Measurements from ENCODE around the gene TCF15.
A peak's percentile ranks its signal among the peaks of the same experiment; 100 is the strongest.

TCF15 gene

GRCh38 chr20:611047-611842 lies 1.1 kb upstream of the TCF15 start:
- DNase-seq (ENCODE audit: low read depth): no peak

- DNase-seq (ENCODE audit: low read depth): no peak
Observed at GRCh38 chr20:609371-609964, 641 bp downstream of the TCF15 start.

DNA sequence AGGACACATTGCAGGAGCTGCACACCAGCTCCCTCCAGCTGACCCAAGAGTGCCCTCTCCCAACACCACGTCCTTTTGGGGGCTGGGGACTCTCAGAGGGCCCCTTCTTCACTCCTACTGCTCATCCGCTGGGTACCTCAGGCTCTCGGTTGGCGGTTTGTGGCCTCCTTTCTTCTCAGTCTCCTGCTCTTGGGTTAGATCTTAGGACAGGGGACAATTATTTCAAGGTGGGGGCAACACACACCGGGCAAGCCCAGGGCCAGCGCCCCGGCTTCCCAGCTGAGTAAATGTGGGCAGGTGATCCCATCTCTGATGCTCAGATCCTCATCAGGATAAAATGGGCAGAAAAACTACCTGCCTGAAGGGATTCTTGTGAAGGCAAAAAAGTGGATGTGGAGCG lies 1.1 kb downstream of the TCF15 start:
- no peak for DNase-seq (ENCODE audit: low read depth)

DNA sequence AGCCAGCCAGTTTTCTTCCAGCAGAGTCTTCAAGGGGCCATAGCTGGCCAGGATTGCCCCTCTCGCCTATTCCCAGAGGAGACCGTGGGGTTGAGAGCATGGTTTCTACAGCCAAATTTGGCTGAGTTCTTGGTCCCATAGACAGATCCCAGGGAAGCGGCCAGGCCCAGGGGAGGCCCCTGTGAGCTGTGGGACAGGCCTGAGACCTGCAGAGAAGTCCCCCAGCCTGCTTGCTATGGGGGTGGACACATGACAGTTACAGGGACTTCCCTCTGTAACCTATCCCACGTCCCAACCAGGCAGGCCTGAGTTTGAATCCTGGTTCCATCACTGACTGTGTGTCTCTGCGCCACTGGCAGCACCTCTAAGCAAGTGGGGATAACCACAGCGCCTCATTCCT lies 2.6 kb downstream of the TCF15 start:
- no peak for DNase-seq (ENCODE audit: low read depth)

DNA sequence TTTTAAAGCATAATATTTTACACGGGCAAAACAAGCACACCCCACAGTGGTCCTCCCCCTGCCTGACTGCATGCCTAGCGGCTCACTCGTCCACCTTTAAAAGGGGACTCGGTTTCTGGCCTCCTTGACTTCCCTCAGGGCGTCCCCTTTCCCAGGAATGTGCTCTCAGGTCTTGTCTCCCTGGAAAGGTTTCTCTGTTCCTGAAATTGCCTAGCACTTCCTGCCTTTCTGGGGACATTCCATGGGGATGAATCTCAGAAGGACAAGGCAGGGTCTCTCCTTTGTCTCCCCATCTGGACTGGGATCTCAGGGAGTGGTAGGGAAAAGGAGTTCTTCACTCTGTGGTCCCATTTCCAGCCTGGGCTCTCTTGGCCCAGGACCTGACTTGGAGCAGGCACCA lies 4.9 kb downstream of the TCF15 start:
- peak; percentile 15 for DNase-seq (ENCODE audit: low read depth)

GRCh38 chr20:603116-603640 lies 6.9 kb downstream of the TCF15 start:
- DNase-seq (ENCODE audit: low read depth): no peak

- no peak for DNase-seq (ENCODE audit: low read depth)
Observed at GRCh38 chr20:602111-602970, 7.8 kb downstream of the TCF15 start.

DNA sequence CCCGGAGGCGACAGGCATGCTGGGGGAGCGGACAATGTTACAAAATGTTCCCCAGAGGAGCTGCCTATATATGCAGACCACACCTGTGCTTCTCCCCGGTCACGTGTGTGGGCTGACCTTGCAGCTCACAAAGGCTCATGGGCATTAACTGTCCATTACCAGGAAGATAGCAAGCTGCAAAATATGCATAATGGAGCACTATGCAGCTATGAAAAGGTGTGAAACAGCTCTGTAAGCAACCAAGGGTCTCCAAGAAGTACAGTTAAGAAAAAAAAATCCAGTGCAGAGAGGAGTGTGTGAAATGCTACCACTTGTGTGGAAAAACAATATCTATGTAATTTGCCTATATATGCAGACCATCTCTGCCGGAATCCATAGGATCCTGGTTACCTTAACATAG lies 9.4 kb downstream of the TCF15 start:
- DNase-seq (ENCODE audit: low read depth): no peak

DNA sequence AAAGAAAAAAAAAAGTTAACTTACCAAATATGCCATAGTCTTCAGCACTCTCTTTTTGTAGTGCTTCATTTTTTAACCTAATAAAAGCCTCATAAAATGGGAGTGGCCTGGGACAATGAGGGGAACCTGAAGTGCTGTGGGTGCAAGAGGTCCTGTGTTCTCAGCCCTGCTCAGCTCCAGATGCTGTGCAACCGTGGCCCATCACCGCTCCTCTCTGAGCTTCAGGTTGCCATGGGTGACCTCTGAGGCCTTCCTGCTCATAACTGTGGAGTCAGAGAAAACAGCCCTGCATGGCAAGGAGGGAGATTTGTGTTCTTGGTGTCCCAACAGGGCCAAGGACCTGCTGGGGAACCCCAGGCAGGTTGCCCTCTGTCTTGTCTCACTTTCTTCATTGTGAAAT lies 10.0 kb downstream of the TCF15 start:
- DNase-seq (ENCODE audit: low read depth): no peak

DNA sequence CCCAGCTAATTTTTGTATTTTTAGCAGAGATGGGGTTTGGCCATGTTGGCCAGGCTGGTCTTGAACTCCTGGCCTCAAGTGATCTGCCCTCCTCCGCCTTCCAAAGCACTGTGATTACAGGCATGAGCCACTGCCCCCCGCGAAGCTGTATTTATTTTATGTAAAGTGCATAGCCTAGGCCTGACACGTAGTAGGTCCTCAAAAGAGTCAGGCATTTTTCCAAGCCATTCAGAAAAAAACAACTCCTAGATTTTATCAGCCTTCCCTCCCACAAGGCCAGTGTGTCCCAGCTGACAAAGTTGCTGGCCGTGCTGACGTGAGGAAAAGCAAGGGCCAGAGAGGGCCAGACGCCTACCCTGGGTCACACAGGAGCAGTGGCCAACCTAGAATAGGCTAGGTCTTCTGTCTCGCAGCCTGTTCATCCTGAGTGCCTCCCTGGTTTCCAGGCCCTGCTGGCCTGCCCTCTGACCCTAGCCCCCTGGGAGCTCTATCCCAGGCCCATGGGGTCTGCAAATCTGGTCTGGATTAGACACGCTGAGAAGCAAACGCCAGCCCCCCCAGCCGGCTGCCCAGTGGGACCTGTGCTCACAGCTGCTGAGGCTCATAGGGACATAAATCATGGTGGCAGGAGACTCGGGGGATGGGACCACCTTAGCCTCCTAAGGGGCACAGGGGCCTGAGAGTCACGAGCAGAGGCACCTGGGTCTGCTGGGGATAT lies 11.8 kb downstream of the TCF15 start:
- DNase-seq (ENCODE audit: low read depth): no peak

- no peak for DNase-seq (ENCODE audit: low read depth)
Observed at GRCh38 chr20:597560-597959, 12.5 kb downstream of the TCF15 start.

GRCh38 chr20:595330-596308 lies 14.5 kb downstream of the TCF15 start:
- DNase-seq (ENCODE audit: low read depth): no peak

DNA sequence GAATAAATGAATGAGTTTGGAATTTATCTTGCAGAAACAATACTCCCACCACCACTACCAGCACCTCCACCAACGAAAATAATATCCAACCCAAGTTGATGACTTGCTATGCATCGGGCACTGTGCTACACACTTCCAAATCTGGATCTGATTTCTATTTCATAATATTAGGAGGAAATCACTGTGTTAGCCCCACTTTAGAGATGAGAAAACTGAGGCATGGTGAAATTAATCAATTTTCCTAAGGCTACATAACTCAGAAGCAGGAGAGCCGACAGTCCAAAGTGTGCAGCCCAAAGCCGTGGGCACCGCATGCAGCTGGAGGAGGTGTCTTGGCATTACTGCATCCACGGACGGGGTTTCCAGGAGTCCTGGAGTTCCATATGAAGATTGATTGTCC lies 17.6 kb downstream of the TCF15 start:
- no peak for DNase-seq (ENCODE audit: low read depth)

DNA sequence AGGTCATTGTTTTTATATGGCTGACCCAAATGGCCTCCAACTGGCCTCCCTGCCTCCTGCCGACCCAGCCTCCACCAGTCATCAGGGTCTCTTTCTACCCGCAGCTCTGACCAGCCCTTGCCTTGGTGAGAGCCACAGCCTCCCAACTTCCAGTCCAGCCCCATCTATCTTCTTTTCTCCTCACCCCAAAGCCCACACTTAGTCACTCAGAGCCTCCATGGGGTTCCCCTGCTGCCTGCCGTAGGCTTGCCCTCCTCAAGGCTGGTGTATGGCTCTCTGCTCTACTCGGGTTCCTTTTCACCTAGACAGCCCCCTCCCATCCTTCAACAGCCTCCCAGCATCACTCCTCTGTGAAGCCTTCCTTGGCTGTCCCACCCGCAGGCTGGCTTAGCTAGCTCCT lies 18.2 kb downstream of the TCF15 start:
- no peak for DNase-seq (ENCODE audit: low read depth)

DNA sequence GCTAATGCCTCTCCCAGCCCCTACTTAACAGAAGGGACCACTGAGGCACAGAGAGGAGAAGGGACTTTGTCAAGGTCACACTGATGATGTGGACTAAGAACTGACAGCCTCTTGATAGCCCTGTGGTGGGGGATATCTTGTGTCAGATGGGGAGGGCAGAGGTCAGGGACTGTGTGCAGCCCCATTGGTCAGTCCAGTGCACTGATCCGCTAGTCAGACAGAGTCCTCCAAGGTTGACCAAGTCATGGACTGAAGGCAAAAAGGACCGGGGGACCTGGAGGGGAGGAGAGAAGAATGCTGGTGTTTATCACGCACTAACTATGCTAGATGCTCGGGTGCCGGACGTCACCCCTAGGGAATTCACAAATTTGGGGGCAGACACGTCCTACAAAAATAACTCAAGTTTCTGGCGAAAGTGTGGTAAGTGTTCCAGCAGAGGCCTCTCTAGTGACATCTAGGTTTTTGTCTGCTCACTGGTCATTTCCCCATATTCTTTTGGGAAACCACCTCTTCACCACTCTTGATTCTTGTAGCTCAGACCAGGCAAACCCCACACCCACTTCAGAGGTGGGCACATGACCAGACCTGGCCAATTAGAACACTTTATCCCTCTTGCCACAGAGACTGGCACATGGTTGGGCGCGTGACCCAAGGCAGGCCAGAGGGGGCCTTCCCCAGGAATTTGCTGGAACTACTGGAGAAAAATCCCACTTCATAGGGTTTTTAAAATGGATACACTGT lies 21.0 kb downstream of the TCF15 start:
- no peak for DNase-seq (ENCODE audit: low read depth)

DNA sequence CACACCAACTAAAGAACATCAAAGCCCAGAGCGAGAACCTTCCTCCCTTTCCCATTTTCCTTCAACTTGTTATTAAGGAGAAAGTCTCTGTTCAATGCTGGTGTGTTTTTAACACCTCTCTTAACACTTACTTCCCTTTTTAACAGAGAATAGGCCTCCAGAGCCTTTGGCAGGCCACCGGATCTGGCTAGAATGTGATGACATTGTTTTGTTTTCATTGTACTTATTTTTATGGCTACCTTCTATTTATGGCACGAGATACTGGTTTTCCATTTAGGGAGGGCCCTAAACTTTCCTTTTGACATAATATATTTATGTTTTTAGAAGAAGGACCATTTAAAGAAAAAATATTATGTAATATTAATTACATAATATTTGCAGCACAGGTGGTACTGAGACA lies 21.6 kb downstream of the TCF15 start:
- no peak for DNase-seq (ENCODE audit: low read depth)

- no peak for DNase-seq (ENCODE audit: low read depth)
Observed at GRCh38 chr20:584971-585301, 25.2 kb downstream of the TCF15 start.

GRCh38 chr20:584161-584970 lies 25.7 kb downstream of the TCF15 start:
- peak; percentile 22 for DNase-seq (ENCODE audit: low read depth)

DNA sequence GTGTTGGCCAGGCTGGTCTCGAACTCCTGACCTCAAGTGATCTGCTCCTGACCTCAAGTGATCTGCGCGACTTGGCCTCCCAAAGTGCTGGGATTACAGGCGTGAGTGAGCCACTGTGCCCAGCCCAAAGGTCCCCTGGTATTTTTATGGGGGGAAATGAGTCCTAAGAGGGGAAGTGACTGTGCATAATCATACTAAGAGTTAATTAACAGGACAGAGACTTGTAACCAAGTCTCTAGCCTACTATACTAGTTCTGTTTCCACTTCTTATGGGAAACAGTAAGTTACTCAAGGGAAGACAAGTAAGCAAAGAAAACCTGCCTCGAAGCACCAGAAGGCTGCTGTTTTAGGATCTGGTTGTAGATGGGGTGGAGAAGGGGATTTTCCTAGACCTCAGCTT lies 27.9 kb downstream of the TCF15 start:
- DNase-seq (ENCODE audit: low read depth): no peak

All from ELR (cell line).